Stomach (tissue), 9 donors: ENCODE results near the gene GNA14. TPM values are rescaled to one million over a fixed set of nuclear protein-coding genes. Genes with fewer than 3 reads are reported as not detected.
"Not testable (repeated sequence)": the region's sequence is repeated elsewhere in the genome, so short reads cannot be mapped to it uniquely, and the experiment has no call there.

ENCODE experiments used
- DNase-seq, 2 donors: peaks; one replicate each; pipeline versions ENCODE4 v3.0.0 to v3.0.0-alpha.2; 2013 to 2019
- H3K27ac ChIP-seq, 5 donors: fragments of 200-600 bp in 4 of 5; sonication (generic) in 4 of 5; one replicate each; pipeline ENCODE4 v1.5.1; 2013 to 2019; ENCODE audit warnings: mild to moderate bottlenecking in 1 of 5, moderate library complexity in 1 of 5
- H3K27me3 ChIP-seq, 3 donors: fragments of 200-600 bp; sonication (generic); one replicate each; pipeline ENCODE4 v1.5.1; 2017 to 2019; ENCODE audit warnings: mixed run types in 1 of 3
- H3K36me3 ChIP-seq, 4 donors: fragments of 200-600 bp; sonication (generic); 1 replicate in 3 of 4; 2 replicates in 1 of 4; pipeline ENCODE4 v1.5.1; 2016 to 2019
- H3K4me1 ChIP-seq, 4 donors: fragments of 200-600 bp; sonication (generic); one replicate each; pipeline ENCODE4 v1.5.1; 2016 to 2019
- H3K4me3 ChIP-seq, 4 donors: fragments of 200-600 bp; sonication (generic) in 3 of 4; one replicate each; pipeline ENCODE4 v1.5.1; 2016 to 2019; ENCODE audit warnings: mild to moderate bottlenecking in 1 of 4
- H3K9me3 ChIP-seq, 4 donors: fragments of 200-600 bp; sonication (generic); one replicate each; pipeline ENCODE4 v1.5.1; 2016 to 2019
- CTCF ChIP-seq, 7 experiments: fragments of 450-650 bp in 4 of 7; fragments of 200-600 bp in 3 of 7; sonication (generic) in 3 of 7; IDR thresholded peaks; one replicate each; pipeline ENCODE4 v1.5.1; 2016 to 2019; ENCODE audit warnings: antibody characterized with exemption in 7 of 7, control low read depth in 2 of 7, mild to moderate bottlenecking in 1 of 7
- EP300 ChIP-seq: sonication (generic); formaldehyde crosslinking; IDR thresholded peaks from one replicate; pipeline ENCODE4 v1.6.1; 2017; ENCODE audit warnings: antibody characterized with exemption
- POLR2A ChIP-seq, 4 donors: fragments of 450-650 bp; IDR thresholded peaks; one replicate each; pipeline ENCODE4 v1.6.1; 2016; ENCODE audit warnings: antibody characterized with exemption in 4 of 4, control low read depth in 2 of 4, mild to moderate bottlenecking in 1 of 4, moderate library complexity in 1 of 4
- POLR2AphosphoS5 ChIP-seq, 3 donors: sonication (generic); formaldehyde crosslinking; IDR thresholded peaks; one replicate each; pipeline ENCODE4 v1.6.1; 2016; ENCODE audit warnings: antibody characterized with exemption in 3 of 3
- WGBS, 5 donors: extraction: QIAGEN DNeasy Blood & Tissue Kit in 3 of 5; methylation state at CpG; one replicate each; pipeline versions ENCODE4 v1.1.5 to v1.1.7; 2013 to 2018; 5-methylcytosine and 5-hydroxymethylcytosine counted together
- intact Hi-C: fragments of 100-400 bp; cut with DNase I; formaldehyde crosslinking; loops from one replicate; pipeline ENCODE4 v1.15.1; 2023; ENCODE audit warnings: low total_unique reads
- polyA plus RNA-seq, 3 donors: library from polyadenylated mRNA; stranded (reverse); fragments of 200-250 nt; gene quantifications; one replicate each; pipeline ENCODE4 v1.2.3, GENCODE V29; 2013
- total RNA-seq, 5 donors: library from RNA; depleted of rRNA; stranded (reverse); fragments of >200 nt; gene quantifications; one replicate each; pipeline versions ENCODE4 v1.1.0 to v1.2.3, GENCODE V29; 2014 to 2016
- donor health status: healthy with polysubstance abuse.
- donor health status: Bipolar disorder and iron deficiency.
- donor health status: healthy.

GNA14 gene
- total and polyA plus RNA-seq, 8 donors: 0.46 to 12.5 (median 1.3) TPM; not detected in 1

- Histone ChIP-seq H3K9me3 (no peaks in the 10 kb centered on the region), H3K4me3 (no peak overlapping the region), H3K36me3 (no peaks in the 10 kb centered on the region), H3K4me1 (peaks cover 3 to 32% (median 13%) of the 10 kb centered on the region in 4 donors), H3K27ac (no peak overlapping the region), H3K27me3 (no peaks in the 10 kb centered on the region)
- no peak for TF ChIP-seq EP300
- no peak for TF ChIP-seq POLR2A (IDR thresholded peaks at IDR 0.05)
- no peak for TF ChIP-seq POLR2AphosphoS5 (IDR thresholded peaks at IDR 0.05)
- TF ChIP-seq CTCF (IDR thresholded peaks at IDR 0.05): no peak
- 93 to 97% (median 95%) methylated on average over 12 of the region's 12 CpGs for WGBS, 5 donors
- no peak for DNase-seq
- intact Hi-C loops: no loop called here
Measured at GRCh38 chr9:77586591-77586990, 61.5 kb downstream of the GNA14 start.

- peaks cover 3 to 32% (median 13%) of the 10 kb centered on the region in 4 donors for H3K4me1 ChIP-seq
- WGBS, 5 donors: 55 to 70% (median 62%) methylated on average over 2 of the region's 2 CpGs
- intact Hi-C loops: no loop called here
Measured at GRCh38 chr9:77585335-77585786, 62.8 kb downstream of the GNA14 start.

GRCh38 chr9:77584927-77585326, 63.2 kb downstream of the GNA14 start:
- DNase-seq, H3K27ac ChIP-seq, intact Hi-C loops, H3K9me3 ChIP-seq, H3K36me3 ChIP-seq, H3K4me3 ChIP-seq, H3K27me3 ChIP-seq: not testable (repeated sequence)
- H3K4me1 ChIP-seq: peaks cover 3 to 30% (median 13%) of the 10 kb centered on the region in 4 donors
- whole genome bisulfite sequencing, 5 donors: 76 to 81% (median 81%) methylated on average over 4 of the region's 4 CpGs

More at GRCh38 chr9:77585335-77585786, 62.8 kb downstream of the GNA14 start:
- Histone ChIP-seq H3K36me3 (no peaks in the 10 kb centered on the region), H3K27me3 (no peaks in the 10 kb centered on the region), H3K27ac (no peak overlapping the region), H3K9me3 (no peaks in the 10 kb centered on the region), H3K4me3 (no peak overlapping the region)
- TF ChIP-seq POLR2A (IDR thresholded peaks at IDR 0.05) (no peak), POLR2AphosphoS5 (IDR thresholded peaks at IDR 0.05) (no peak), EP300 (no peak), CTCF (IDR thresholded peaks at IDR 0.05) (no peak)
- DNase-seq: no peak

GRCh38 chr9:77582961-77583576, 65.1 kb downstream of the GNA14 start:
- DNase-seq: peak in 1 of 2 donors; percentile 36
- 32 to 41% (median 35%) methylated on average over 5 of the region's 5 CpGs for WGBS, 5 donors
- TF ChIP-seq POLR2A (IDR thresholded peaks at IDR 0.05): no peak
- no peak for TF ChIP-seq CTCF (IDR thresholded peaks at IDR 0.05)
- no peak for TF ChIP-seq EP300
- no peak for TF ChIP-seq POLR2AphosphoS5 (IDR thresholded peaks at IDR 0.05)

GRCh38 chr9:77582525-77582924, 65.6 kb downstream of the GNA14 start:
- peaks cover 0 to 7% (median 1%) of the 10 kb centered on the region in 4 donors for H3K4me1 ChIP-seq
- H3K36me3 ChIP-seq: no peaks in the 10 kb centered on the region
- no peak for DNase-seq
- H3K27ac ChIP-seq: no peak overlapping the region
- no peaks in the 10 kb centered on the region for H3K9me3 ChIP-seq
- no peak overlapping the region for H3K4me3 ChIP-seq
- 68 to 85% (median 81%) methylated on average over 3 of the region's 3 CpGs for WGBS, 5 donors
- TF ChIP-seq POLR2A (IDR thresholded peaks at IDR 0.05) (no peak), CTCF (IDR thresholded peaks at IDR 0.05) (no peak), POLR2AphosphoS5 (IDR thresholded peaks at IDR 0.05) (no peak), EP300 (no peak)
- no peaks in the 10 kb centered on the region for H3K27me3 ChIP-seq
- intact Hi-C loops: no loop called here

More at GRCh38 chr9:77582961-77583576, 65.1 kb downstream of the GNA14 start:
- Histone ChIP-seq H3K4me3 (no peak overlapping the region), H3K27ac (no peak overlapping the region), H3K27me3 (no peaks in the 10 kb centered on the region), H3K9me3 (no peaks in the 10 kb centered on the region), H3K36me3 (no peaks in the 10 kb centered on the region), H3K4me1 (peaks cover under 1 to 11% (median 3%) of the 10 kb centered on the region in 4 donors)
- intact Hi-C loops: no loop called here
